IPS-NIHi7 (cell line): ENCODE data around the gene FAM219A.
A peak's percentile ranks its signal among the peaks of the same experiment; 100 is the strongest.

Experiments
- DNase-seq: peaks from one replicate; pipeline ENCODE4 v3.0.0; 2012; ENCODE audit warnings: mixed read lengths; ENCODE audit errors: extremely low spot score

The FAM219A gene, protein sequence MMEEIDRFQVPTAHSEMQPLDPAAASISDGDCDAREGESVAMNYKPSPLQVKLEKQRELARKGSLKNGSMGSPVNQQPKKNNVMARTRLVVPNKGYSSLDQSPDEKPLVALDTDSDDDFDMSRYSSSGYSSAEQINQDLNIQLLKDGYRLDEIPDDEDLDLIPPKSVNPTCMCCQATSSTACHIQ

DNA sequence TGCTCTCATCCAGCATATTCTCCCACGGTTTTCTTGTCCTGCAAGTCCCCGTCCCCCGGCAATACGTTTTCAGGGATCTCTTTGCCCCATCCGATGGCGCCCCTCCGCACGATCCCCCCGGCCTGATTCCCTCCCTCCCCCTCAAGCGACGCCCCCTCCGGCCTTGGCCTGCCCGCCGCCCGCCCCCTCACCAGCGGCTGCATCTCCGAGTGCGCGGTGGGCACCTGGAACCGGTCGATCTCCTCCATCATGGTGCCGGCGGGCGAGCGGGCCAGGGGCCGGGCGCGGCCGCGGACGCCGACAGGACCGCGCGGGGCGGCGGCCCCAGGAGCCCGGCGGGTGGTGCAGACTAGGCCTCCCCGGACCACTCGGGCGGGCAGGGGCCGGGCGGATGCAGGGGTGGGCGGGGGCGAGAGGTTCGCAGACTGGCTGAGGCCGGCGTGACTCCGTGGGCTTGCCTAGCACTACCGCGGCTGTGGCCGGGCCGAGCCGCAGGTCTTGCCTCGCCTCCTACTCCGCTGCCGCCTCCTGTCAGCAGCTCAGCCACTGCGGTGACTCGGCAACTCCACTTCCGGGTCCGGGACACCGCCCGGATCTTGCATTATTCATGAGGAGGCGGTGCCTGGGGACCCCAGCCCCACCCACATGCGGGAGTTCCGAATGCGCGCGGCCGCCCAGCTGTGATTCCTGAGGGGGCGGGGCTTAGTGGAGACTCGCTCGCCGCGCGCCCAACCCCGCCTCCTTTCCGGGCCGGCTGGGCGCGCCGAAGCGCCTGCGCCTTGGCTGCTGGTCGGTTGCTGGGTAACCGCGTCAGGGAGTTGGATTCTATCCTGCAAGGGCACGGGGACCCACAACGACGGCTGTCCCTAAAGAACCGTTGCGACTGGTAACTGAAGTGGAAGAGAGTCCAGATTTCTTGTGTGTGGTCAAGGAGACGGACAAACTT, at the start of gene FAM219A, which contains the start of gene DNAI1:
Gene FAM219A (minus strand): TSS at position 558 of the 946 bp plus-strand sequence. CDS start 307 bp downstream, at position 251.
Gene DNAI1 (plus strand): TSS at position 793 of the 946 bp plus-strand sequence. CDS start 201 bp downstream, outside the sequence.
- DNase-seq = peak; percentile 99

DNA sequence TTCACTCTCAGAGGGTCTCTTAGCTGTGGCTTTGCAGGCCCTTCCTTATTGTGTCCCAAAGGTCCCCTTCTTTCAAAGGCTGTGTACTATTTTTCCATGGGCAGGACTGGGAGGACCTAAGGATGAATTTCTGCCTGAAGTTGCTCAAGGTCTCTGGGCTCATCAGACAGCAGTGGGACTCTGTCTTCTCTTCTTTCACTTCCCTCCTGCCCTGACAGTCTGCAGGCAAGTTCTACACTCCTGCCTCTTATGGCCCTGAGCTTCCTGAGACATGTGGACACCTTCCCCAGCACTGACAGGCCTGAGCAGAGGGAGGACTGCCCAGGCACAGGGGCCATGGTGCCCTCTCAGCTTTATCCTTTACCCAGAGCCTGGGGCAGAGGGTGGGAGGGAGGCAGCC, 49.6 kb upstream of the FAM219A start:
- no peak for DNase-seq

DNA sequence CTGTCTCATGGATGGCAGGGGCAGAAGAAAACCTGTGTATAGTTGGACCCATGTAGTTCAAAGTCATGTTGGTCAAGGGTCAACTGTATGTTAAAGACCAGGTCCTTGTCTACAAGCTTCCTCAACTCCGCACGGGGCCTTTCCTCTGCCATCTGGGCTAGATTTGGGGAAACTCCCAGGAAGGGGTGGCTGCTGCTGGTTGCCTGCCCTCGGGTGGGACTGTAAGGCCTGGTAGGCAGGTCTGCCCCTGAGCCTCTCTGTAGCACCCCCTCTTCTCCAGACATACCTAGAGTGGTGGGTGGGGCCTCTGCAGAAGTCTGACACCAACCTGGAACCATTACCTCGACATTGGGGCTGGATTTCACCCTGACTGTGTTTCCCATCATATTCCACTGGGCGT, 49.2 kb upstream of the FAM219A start:
- no peak for DNase-seq

DNA sequence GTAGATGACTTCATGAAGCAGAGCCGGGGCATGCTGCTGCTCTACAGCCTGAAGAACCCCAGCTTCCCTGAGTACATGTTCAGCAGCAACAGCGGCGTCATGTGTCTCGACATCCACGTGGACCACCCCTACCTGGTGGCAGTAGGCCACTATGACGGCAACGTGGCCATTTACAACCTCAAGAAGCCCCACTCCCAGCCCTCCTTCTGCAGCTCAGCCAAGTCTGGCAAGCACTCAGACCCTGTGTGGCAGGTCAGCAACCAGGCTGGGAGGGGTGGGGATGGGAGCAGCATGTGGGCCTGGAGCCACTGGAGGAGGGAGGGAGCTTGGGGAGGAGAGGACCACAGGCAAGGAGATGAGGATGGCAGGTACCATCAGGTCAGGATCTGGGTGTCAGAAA, 48.3 kb upstream of the FAM219A start:
- DNase-seq = no peak

DNA sequence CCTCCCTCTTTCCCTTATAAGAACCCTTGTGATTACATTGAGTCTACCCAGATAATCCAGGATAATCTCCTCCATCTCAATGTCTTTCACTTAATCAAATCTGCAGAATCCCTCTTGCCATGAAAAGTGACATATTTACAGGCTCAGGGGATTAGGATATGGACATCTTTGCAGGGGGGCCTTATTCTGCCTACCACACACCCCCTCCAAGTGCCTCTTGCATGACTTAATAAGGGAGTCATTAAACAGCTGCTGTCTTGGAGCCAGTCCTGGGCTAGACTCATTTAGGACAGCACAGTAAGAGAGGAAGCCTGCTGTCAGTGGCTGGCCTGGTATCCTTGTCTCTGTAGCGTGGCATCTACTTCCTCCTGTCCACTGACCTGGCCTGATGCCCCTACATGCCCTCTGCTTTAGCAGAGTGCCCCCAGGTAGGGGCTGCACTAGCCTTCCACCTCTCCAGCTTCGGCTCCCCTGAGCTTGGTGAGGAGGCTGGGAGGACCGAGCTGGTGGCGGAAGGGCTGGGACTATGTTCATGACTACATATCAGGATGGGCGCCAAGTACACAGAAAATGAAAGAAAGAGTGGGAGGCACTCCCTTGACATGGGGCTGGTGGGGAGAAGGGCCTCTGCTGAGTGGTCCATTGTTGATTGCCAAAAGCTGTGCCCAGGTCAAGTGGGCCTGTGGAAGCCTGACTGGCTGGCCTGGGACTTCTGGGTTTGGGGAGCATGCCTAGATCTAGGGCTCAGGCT, 47.2 kb upstream of the FAM219A start:
- DNase-seq = no peak

DNA sequence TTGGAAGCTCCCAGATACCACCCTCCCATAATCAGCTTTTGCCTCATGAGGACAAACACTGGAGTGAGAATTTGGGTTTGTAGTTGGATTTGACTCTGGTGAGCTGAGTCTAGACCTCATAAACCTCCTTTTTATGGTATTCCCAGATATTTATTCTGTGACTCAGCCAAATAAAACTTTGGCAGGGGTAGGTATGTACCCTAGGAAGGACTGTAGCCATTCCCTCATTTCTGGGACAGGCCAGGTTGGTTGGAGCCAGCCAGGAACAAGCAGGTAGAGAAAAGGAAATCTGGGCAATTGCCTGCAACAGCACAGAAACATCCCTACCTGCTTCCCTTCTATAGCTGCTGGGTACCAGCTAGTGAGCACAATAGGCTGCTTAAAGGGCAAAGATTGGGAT, 45.0 kb upstream of the FAM219A start:
- no peak for DNase-seq

DNA sequence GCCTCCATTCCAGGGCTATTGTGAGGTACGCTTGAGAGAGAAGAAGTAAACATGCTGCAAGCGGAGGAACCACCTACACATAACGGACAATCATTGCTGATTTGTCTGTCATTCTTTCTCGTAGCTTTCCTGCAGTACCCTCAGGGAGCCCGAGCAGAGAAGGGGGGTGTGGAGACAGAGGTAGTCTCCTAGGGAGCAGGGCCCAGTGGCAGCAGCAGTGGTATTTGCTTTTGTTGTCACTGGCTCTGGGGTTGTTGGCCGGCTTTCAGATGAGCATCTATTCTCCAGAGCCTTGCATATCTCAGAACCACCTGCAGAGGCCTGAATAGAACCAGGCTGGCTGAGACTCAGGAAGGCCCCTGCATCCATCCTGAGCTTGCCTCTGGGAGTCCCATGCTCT, 44.5 kb upstream of the FAM219A start:
- DNase-seq = no peak

DNA sequence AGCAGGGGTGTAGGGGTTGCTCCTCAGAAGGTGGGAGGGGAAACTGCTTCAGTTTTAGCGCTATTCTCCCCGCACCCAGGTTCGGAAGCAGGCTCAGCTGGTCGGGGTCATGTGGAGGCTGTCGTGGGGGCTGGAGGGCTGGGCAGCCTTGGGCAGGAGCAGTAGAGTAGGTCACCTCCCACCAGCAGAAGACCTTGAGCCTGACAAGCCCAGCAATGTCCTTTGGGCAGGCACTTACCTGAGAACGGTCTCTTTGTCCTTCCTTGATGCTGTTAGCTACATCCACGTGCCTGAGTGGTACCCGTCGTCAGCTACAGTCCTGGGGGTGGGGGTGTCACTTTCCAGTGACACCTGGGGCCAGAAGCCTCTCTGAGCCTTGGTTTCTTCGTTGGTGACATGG, 44.1 kb upstream of the FAM219A start:
- DNase-seq = no peak

DNA sequence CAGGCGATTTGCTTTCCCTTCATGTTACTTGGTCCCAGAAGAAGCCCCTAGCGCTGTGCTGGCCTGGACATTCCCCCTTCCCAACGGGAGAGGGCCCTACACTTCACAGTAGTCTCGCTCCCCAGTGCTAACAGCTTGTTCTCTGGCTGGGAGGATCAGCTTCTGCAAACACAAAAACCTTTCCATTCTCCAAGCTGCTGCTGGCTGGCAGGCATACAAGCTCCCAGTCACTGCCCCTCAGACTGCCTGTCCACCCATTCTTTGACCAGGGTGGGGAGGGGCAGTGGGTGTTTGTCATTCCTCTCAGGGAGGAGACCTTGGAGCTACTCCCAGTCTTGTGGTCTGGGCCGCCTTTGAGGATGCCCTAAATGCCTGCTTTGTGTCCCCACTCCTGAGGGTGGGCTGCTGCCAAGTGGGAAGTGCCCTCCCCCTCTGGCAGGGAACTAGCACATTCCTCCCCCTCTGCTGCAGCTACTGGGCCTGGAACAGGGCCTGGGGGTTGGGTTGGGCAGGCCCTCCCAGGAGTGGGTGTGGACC, 43.6 kb upstream of the FAM219A start:
- DNase-seq = peak; percentile 60

DNA sequence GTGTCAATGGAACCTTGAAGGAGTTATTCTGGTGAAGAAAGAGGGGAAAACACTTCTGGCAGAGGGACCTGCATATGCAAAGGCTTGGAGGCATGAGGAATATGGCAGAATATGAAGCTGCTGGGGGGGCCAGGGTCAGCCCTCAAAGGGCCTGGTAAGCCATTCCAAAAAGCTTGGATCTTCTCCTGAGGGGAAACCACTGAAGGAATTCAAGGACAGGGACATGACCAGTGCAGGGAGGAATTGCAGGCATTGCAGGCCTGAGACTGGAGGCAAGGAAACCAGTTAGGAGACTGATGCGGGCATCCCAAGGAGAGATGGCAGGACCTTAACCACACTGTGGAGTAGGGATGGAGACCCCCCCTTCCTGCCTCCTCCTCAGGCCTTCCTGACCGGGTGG, 43.0 kb upstream of the FAM219A start:
- no peak for DNase-seq

DNA sequence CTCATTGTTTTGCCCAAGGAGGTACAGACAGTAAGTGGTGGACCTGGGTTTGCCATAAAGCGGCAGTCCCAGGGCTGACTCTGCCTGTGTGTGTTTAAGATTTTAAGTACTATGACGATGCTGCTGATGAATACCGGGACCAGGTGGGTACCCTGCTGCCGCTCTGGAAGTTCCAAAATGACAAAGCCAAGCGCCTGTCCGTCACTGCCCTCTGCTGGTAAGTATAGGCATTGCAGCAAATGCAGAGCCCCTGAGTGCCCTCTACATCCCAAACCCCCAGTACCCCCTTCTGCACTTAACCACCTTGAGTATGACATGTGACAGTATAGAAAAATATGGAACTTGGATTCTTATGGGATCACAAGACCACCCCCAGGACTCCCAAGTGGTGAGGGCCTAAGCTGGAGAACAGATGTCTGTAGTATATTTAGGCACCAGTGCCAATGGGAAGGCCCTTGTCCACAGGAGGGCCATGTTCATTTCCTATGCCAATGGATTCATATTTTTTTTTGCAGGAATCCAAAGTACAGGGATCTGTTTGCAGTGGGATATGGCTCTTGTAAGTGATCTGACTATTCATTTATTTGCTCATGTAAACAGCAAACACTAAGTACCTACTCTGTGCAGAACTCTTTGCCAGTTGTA, 42.4 kb upstream of the FAM219A start:
- DNase-seq = peak; percentile 88

DNA sequence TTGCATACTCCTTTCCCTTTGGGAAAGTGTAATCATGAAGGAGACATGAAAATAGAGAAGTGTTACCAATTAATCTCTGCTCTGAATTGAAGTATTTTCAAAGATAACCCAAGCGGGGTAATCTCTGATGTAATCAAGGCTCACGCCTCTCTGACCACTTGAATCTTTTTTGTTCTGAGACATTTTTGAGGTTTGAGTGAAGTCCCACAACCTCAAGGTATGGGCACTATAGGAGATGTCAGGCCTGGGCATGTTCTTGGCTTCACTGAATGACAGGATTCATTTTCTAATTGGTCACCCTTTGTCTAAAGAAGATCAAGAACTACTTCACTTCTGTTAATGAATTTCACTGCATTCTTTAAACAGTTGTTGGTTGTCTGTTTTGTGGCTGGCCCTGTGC, 40.7 kb upstream of the FAM219A start:
- no peak for DNase-seq

DNA sequence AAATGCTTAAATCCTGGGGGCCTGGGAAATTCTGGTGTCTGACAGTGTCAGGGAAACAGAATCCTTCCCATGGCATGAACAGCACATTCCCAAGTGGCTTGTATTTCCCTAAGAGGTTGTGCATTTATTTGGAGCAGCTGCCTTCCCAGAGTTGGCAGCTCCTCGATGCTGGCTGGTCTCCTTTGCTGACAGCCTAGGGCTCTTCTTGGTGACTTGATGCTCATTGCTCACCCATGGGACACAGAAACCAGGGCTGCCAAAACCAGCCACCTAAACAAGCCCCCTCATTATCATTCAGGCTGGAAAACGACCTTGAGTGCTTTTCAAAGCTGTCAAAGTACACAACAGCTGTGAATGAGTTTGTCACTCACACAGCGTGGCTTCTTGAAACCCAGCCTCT, 40.2 kb upstream of the FAM219A start:
- no peak for DNase-seq

DNA sequence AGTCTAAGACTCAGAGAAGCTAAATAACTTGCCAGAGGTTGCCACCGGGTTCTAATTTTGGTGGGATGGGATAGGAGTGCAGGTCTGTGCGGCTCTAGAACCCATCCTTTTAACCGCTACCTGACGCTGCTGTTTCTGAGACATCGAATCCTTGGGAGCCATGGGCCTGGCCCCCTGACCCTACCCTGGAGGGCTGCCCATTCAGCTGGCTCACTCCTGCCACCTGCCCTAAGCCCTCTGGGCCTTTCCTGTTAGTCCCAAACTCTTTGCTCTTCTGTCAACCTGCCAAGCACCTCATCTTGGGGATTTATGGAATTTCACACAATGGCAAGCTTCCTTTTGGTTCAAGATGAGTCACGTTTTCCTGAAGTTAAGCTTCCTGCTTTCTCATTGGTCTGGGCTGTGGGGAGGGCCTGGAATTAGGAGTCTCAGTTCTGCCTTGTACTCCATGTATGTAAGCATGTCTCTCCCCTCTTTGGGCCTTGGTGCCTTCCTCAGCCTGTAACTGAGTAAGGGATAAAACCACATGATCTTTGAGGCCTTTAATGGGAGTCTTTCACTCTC, 37.9 kb upstream of the FAM219A start:
- DNase-seq = no peak

DNA sequence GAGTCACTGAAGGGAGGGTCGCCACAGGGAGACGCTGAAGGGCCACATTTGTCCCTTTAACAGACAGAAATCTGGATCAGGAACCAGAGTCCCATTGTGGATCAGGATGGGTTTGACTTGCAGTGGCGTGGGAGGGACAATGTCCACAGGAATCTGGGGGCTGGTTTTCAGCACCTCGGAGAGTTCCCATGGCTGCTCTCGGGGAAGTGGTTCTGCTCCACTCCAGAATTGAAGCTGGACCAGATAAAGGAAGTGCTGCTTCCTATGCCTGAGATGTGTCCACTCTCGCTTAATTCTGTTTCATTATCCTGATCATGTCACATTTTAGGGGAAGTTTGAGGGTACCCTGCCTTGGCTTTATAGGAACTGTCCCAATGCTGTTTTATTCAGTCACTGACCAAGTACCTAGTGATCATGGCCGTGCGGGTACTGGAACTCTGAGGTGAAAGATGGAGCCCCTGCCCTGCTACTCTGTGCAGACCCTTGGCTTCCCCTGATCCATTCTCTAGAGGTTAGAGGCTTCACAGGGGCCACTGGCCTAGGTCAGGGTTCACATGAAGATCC, 35.7 kb upstream of the FAM219A start:
- DNase-seq = peak; percentile 82

DNA sequence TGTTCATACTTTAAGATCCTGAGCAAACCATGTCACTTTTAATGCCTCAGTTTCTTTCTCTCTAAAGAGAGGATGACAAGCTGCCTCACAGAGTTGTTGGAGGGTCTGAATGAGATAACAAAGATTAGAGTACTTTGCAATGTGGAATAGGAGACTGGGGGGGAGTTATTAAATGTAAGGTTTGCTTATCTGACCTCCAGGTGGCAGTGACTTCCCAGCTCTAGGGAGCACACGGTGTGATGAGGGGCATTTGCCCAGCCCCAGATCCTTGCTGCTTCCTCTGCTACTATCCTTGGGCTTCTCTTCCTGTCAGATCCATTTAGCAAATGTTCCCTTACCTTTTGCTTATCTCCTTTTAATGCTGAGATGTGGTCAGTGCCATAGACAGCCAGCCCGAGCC, 33.7 kb upstream of the FAM219A start:
- DNase-seq = peak; percentile 44

DNA sequence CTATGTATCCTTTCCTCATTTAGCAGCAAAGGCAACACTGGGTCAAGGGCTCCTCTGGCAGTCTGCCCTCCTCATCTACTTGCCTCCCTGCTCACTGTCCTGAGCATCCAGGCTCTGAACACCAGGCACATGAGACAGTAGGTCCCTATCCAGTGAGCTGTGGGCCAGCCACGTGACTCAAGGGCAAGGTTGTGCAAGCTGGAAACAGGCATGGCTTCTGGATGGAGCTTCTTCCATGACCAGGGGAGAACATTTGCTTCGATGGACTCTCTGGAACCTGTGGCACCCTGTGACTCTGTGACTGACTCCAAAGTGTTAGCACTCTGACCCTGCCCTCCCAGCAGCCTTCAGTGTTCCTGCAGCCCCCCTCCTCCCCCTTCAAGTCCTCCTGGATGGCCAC, 33.2 kb upstream of the FAM219A start:
- no peak for DNase-seq

DNA sequence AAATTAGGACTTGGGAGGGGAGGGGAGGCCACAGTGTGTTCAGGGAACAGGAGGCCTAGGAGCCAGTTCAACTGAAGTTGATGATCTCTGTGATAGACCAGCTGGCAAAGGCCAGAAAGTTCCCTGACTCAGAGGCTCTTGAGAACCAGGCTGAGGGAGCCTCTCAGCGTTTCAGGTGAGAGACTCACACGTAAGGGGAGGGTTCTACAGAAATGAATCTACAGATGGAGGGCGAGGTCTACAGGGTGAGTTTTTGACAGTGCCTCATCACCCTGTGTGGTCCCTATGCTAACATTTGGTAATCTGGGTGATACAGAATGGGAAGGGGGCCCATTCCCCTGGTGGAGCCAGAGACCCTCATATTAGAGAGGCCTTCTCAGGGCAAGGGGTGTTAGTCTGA, 32.4 kb upstream of the FAM219A start:
- DNase-seq = no peak

DNA sequence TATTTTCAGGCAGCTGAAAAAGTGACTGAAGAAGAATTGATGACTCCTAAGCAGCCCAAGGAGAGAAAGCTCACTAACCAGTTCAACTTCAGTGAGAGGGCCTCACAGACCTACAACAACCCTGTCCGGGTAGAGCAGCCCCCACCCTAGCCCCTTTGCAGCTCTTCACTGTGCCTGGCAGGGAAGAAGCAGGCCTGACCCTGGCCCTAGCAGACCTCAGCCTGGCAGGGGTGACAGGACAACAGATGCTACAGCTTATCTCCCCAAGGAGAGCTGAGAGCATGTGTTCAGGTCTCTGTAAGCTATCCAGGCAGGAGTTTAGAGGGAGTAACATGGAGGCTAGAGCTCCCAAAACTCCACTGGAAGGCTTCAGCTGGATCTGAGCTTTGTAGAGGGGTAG, 32.0 kb upstream of the FAM219A start:
- no peak for DNase-seq

DNA sequence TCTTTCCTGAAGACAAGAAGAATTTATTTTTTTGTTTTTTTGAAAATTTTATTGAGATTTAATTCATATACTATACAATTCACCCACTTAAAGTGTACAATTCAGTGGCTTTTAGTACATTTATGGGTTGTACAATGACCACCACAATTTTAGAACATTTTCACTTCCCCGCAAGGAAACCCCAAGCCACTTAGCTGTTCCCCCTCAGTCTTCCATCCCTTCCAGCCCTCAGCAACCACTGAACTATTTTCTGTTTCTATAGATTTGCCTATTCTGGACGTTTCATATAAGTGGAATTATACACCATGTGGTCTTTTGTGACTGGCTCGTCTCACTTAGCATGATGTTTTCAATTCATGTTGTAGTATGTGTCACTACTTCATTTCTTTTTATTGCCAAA, 28.2 kb upstream of the FAM219A start:
- DNase-seq = no peak

DNA sequence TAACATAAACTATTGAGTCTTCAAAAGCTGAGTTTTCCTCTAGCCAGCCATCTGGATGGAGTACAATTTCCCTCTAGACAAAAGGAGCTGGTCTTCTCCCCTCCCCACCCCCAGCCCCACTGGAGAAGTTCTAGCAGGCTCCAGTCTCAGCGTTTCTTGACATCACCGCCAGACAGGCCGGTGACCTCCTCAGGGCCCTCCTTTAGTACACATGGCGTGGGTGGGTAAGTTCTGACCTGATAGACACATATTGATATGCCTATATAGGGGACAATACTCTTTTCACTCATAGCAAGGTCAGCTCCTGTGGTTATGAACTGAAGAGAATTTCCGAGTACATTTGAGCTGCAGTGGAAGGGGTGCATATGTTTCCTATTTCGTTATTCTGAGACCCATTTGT, 27.5 kb upstream of the FAM219A start:
- DNase-seq = no peak
